Activated CD4-positive, alpha-beta memory T cell treated with anti-CD3 and anti-CD28 coated beads for 36 hours (primary cell): ENCODE results near the gene OVCH1. TPM values are rescaled to one million over a fixed set of nuclear protein-coding genes. Genes with fewer than 3 reads are reported as not detected.
"Not testable (repeated sequence)": the region's sequence is repeated elsewhere in the genome, so short reads cannot be mapped to it uniquely, and the experiment has no call there.

ENCODE experiments used
- CTCF ChIA-PET: fragments of 350-600 bp; sonication (Branson Sonifier 250); formaldehyde crosslinking; loops from one replicate; lab custom pipeline; 2021; ENCODE audit warnings: antibody characterized with exemption, inconsistent platforms; lab: Charles Lee
- POLR2A ChIA-PET: fragments of 350-600 bp; sonication (Branson Sonifier 250); formaldehyde crosslinking; loops from one replicate; lab custom pipeline; 2021; ENCODE audit warnings: antibody characterized with exemption; lab: Charles Lee
- DNase-seq: peaks from one replicate; pipeline ENCODE4 v3.0.0-alpha.2; 2020
- H3K27ac Mint-ChIP-seq: one replicate; pipeline ENCODE4 v1.8.0; 2021; ENCODE audit warnings: mixed read lengths
- H3K27me3 Mint-ChIP-seq: one replicate; pipeline ENCODE4 v1.8.0; 2021; ENCODE audit warnings: mixed read lengths
- H3K36me3 Mint-ChIP-seq: one replicate; pipeline ENCODE4 v1.8.0; 2021; ENCODE audit warnings: mixed read lengths
- H3K4me1 Mint-ChIP-seq: one replicate; pipeline ENCODE4 v1.8.0; 2021; ENCODE audit warnings: low read depth, mixed read lengths
- H3K4me3 Mint-ChIP-seq: one replicate; pipeline ENCODE4 v1.8.0; 2021; ENCODE audit warnings: mild to moderate bottlenecking, mixed read lengths
- H3K9me3 Mint-ChIP-seq: one replicate; pipeline ENCODE4 v1.8.0; 2021; ENCODE audit warnings: mixed read lengths
- intact Hi-C: fragments of 100-400 bp; cut with micrococcal nuclease; formaldehyde crosslinking; loops from one replicate; pipeline ENCODE4 v1.15.1; 2023
- total RNA-seq, 2 experiments: library from RNA; stranded (reverse); gene quantifications; one replicate each; pipeline ENCODE4 v1.2.3, GENCODE V29; 2021

OVCH1 gene
- total RNA-seq, 2 experiments from 2014 or later, result not detected

- H3K4me3 Mint-ChIP-seq, result no peak overlapping the region
- H3K27me3 Mint-ChIP-seq, result no peaks in the 10 kb centered on the region
- POLR2A ChIA-PET, result no interaction called here
- no peak for DNase-seq
- intact Hi-C loops, result no loop called here
- H3K27ac Mint-ChIP-seq, result no peak overlapping the region
- H3K4me1 Mint-ChIP-seq, result no peaks in the 10 kb centered on the region
- CTCF ChIA-PET, result no interaction called here
- H3K36me3 Mint-ChIP-seq, result no peaks in the 10 kb centered on the region
- no peaks in the 10 kb centered on the region for H3K9me3 Mint-ChIP-seq
These were observed 99.0 kb downstream of the OVCH1 start for GRCh38 chr12:29398495-29398894.

GRCh38 chr12:29396774-29397173, 100.7 kb downstream of the OVCH1 start:
- DNase-seq, result no peak
- CTCF ChIA-PET, result no interaction called here
- Mint-ChIP-seq H3K9me3 (no peaks in the 10 kb centered on the region), H3K4me3 (no peak overlapping the region), H3K4me1 (no peaks in the 10 kb centered on the region), H3K36me3 (no peaks in the 10 kb centered on the region), H3K27ac (no peak overlapping the region), H3K27me3 (no peaks in the 10 kb centered on the region)
- POLR2A ChIA-PET, result no interaction called here
- intact Hi-C loops, result no loop called here

GRCh38 chr12:29395356-29395755, 102.1 kb downstream of the OVCH1 start:
- no peaks in the 10 kb centered on the region for H3K27me3 Mint-ChIP-seq
- DNase-seq, result no peak
- ChIA-PET POLR2A (no interaction called here), CTCF (interaction anchor here (0.6 to 0.9 kb wide), 2 partner anchors 10 to 27 kb away, joined by 3 to 6 read pairs; no protein-coding TSS in a partner anchor)
- no peak overlapping the region for H3K4me3 Mint-ChIP-seq
- H3K36me3 Mint-ChIP-seq, result peaks cover 4% of the 10 kb centered on the region
- H3K27ac Mint-ChIP-seq, result no peak overlapping the region
- peaks cover 10% of the 10 kb centered on the region for H3K4me1 Mint-ChIP-seq
- H3K9me3 Mint-ChIP-seq, result peaks cover 1% of the 10 kb centered on the region
- intact Hi-C loops, result no loop called here

GRCh38 chr12:29390419-29390818, 107.1 kb downstream of the OVCH1 start:
- Mint-ChIP-seq H3K4me3 (peak overlapping the region; percentile 40), H3K27ac (peak overlapping the region; percentile 85), H3K4me1 (peaks cover 17% of the 10 kb centered on the region)
- H3K36me3 Mint-ChIP-seq, H3K27me3 Mint-ChIP-seq, CTCF ChIA-PET, H3K9me3 Mint-ChIP-seq: not testable (repeated sequence)
- intact Hi-C loops, result loop anchor here (1.0 to 5.0 kb wide), 2 partner anchors 9 to 1367 kb away; partner anchors contain the start of gene ERGIC2
- POLR2A ChIA-PET, result interaction anchor here (1.0 kb wide), 1 partner anchor 9 kb away, joined by 5 read pairs; the partner anchor contains the start of gene ERGIC2
- DNase-seq, result peak; percentile 60

- H3K27me3 Mint-ChIP-seq, result no peaks in the 10 kb centered on the region
- no peak for DNase-seq
- peak overlapping the region; percentile 85 for H3K27ac Mint-ChIP-seq
- H3K36me3 Mint-ChIP-seq, result peaks cover 4% of the 10 kb centered on the region
- peaks cover 17% of the 10 kb centered on the region for H3K4me1 Mint-ChIP-seq
- intact Hi-C loops, result loop anchor here (10.0 kb wide), 1 partner anchor 1935 kb away; the partner anchor contains the start of gene SINHCAF
- H3K9me3 Mint-ChIP-seq, result peaks cover 1% of the 10 kb centered on the region
- POLR2A ChIA-PET, result no interaction called here
- no peak overlapping the region for H3K4me3 Mint-ChIP-seq
- CTCF ChIA-PET, result no interaction called here
These were observed 108.1 kb downstream of the OVCH1 start for GRCh38 chr12:29389295-29389919.

GRCh38 chr12:29386084-29386680, 111.3 kb downstream of the OVCH1 start:
- DNase-seq, H3K9me3 Mint-ChIP-seq, POLR2A ChIA-PET: not testable (repeated sequence)

GRCh38 chr12:29385194-29385593, 112.3 kb downstream of the OVCH1 start:
- intact Hi-C loops, result loop anchor here (10.0 kb wide), 1 partner anchor 1940 kb away; the partner anchor contains the start of gene SINHCAF
- H3K4me1 Mint-ChIP-seq, result peaks cover 18% of the 10 kb centered on the region
- DNase-seq, POLR2A ChIA-PET, H3K4me3 Mint-ChIP-seq, H3K9me3 Mint-ChIP-seq, H3K36me3 Mint-ChIP-seq, H3K27ac Mint-ChIP-seq, H3K27me3 Mint-ChIP-seq: not testable (repeated sequence)
- CTCF ChIA-PET, result interaction anchor here (1.0 kb wide), 1 partner anchor 10 kb away, joined by 6 read pairs; no protein-coding TSS in a partner anchor

More at GRCh38 chr12:29386084-29386680, 111.3 kb downstream of the OVCH1 start:
- not testable (repeated sequence) for H3K27ac Mint-ChIP-seq, H3K4me3 Mint-ChIP-seq, H3K36me3 Mint-ChIP-seq, H3K27me3 Mint-ChIP-seq
- intact Hi-C loops, result loop anchor here (10.0 kb wide), 1 partner anchor 1939 kb away; the partner anchor contains the start of gene SINHCAF
- CTCF ChIA-PET, result interaction anchor here (1.0 kb wide), 1 partner anchor 9 kb away, joined by 6 read pairs; no protein-coding TSS in a partner anchor
- peaks cover 28% of the 10 kb centered on the region for H3K4me1 Mint-ChIP-seq

GRCh38 chr12:29382251-29382650, 115.2 kb downstream of the OVCH1 start:
- CTCF ChIA-PET, result no interaction called here
- POLR2A ChIA-PET, result no interaction called here
- H3K4me1 Mint-ChIP-seq, result peaks cover 33% of the 10 kb centered on the region
- intact Hi-C loops, result loop anchor here (5.0 to 10.0 kb wide), 3 partner anchors 235 to 1943 kb away; partner anchors contain the start of genes FAR2, IPO8 and SINHCAF
- no peaks in the 10 kb centered on the region for H3K27me3 Mint-ChIP-seq
- peak overlapping the region; percentile 89 for H3K27ac Mint-ChIP-seq
- DNase-seq, result no peak
- no peaks in the 10 kb centered on the region for H3K36me3 Mint-ChIP-seq
- peak overlapping the region; percentile 80 for H3K4me3 Mint-ChIP-seq
- no peaks in the 10 kb centered on the region for H3K9me3 Mint-ChIP-seq

- CTCF ChIA-PET, result interaction anchor here (0.6 kb wide), 1 partner anchor 44 kb away, joined by 3 read pairs; no protein-coding TSS in a partner anchor
These were observed 116.7 kb downstream of the OVCH1 start, which contains the start of gene ERGIC2 for GRCh38 chr12:29380536-29381523. ERGIC2 (minus strand) TSS chr12:29381172; CDS start chr12:29371633, 9,539 bp downstream.

More at GRCh38 chr12:29380536-29381523, 116.7 kb downstream of the OVCH1 start, which contains the start of gene ERGIC2:
- peaks cover 45% of the 10 kb centered on the region for H3K4me1 Mint-ChIP-seq
- H3K4me3 Mint-ChIP-seq, result peak within 1 kb of the TSS; percentile 80
- peak within 1 kb of the TSS; percentile 89 for H3K27ac Mint-ChIP-seq
- no peaks in the 10 kb centered on the region for H3K27me3 Mint-ChIP-seq
- peak; percentile 93 for DNase-seq
- intact Hi-C loops, result loop anchor here (1.0 to 10.0 kb wide), 8 partner anchors 9 to 1944 kb away; partner anchors contain the start of genes CAPRIN2, CCDC91, FAR2 and IPO8
- H3K9me3 Mint-ChIP-seq, result no peaks in the 10 kb centered on the region
- POLR2A ChIA-PET, result interaction anchor here (1.0 to 1.4 kb wide), 4 partner anchors 10 to 277 kb away, joined by 3 to 5 read pairs (median 3); no protein-coding TSS in a partner anchor
- peaks cover 4% of the 10 kb centered on the region for H3K36me3 Mint-ChIP-seq
